Progenitor cell of endocrine pancreas (in vitro differentiated cells): ENCODE results near the gene SLFN11. TPM values are rescaled to one million over a fixed set of nuclear protein-coding genes. Genes with fewer than 3 reads are reported as not detected.
"Not testable (repeated sequence)": the region's sequence is repeated elsewhere in the genome, so short reads cannot be mapped to it uniquely, and the experiment has no call there.

Experiments used
- DNase-seq: peaks from one replicate; pipeline ENCODE4 v3.0.0; 2021; ENCODE audit warnings: low spot score; ENCODE audit not compliant: unreplicated experiment
- H3K27ac Mint-ChIP-seq: 2 replicates; pipeline ENCODE4 v1.8.0; 2021; ENCODE audit warnings: mild to moderate bottlenecking, moderate library complexity, mixed read lengths
- H3K27me3 Mint-ChIP-seq: 2 replicates; pipeline ENCODE4 v1.8.0; 2021; ENCODE audit warnings: mixed read lengths
- H3K36me3 Mint-ChIP-seq: 2 replicates; pipeline ENCODE4 v1.8.0; 2022; ENCODE audit warnings: mixed read lengths; ENCODE audit not compliant: insufficient read depth
- H3K4me1 Mint-ChIP-seq: 2 replicates; pipeline ENCODE4 v1.8.0; 2021; ENCODE audit warnings: low read depth, mixed read lengths
- H3K4me3 Mint-ChIP-seq: 2 replicates; pipeline ENCODE4 v1.8.0; 2021; ENCODE audit warnings: low read depth, mild to moderate bottlenecking, moderate library complexity, mixed read lengths
- H3K9me3 Mint-ChIP-seq: 2 replicates; pipeline ENCODE4 v1.8.0; 2021; ENCODE audit warnings: low read depth, mixed read lengths
- long read RNA-seq: library from polyadenylated mRNA; unstranded; transcript quantifications from one replicate; pipeline ENCODE4 v2.0.0, GENCODE V29; 2020
- total RNA-seq: library from RNA; stranded (reverse); gene quantifications from 2 replicates; pipeline ENCODE4 v1.2.1, GENCODE V29; 2021
- TF ChIP-seq, protein P1 (sequence below): fragments of 200-600 bp; sonication (generic); IDR thresholded peaks from one replicate; pipeline ENCODE4 v1.5.0; 2021; ENCODE audit warnings: antibody characterized with exemption, mild to moderate bottlenecking; ENCODE audit not compliant: unreplicated experiment

The SLFN11 gene, protein sequence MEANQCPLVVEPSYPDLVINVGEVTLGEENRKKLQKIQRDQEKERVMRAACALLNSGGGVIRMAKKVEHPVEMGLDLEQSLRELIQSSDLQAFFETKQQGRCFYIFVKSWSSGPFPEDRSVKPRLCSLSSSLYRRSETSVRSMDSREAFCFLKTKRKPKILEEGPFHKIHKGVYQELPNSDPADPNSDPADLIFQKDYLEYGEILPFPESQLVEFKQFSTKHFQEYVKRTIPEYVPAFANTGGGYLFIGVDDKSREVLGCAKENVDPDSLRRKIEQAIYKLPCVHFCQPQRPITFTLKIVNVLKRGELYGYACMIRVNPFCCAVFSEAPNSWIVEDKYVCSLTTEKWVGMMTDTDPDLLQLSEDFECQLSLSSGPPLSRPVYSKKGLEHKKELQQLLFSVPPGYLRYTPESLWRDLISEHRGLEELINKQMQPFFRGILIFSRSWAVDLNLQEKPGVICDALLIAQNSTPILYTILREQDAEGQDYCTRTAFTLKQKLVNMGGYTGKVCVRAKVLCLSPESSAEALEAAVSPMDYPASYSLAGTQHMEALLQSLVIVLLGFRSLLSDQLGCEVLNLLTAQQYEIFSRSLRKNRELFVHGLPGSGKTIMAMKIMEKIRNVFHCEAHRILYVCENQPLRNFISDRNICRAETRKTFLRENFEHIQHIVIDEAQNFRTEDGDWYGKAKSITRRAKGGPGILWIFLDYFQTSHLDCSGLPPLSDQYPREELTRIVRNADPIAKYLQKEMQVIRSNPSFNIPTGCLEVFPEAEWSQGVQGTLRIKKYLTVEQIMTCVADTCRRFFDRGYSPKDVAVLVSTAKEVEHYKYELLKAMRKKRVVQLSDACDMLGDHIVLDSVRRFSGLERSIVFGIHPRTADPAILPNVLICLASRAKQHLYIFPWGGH
- 2.1 and 3.0 TPM in 2 replicates for total RNA-seq
- long read RNA-seq, partial matches to known transcripts: 0 of 2 reads
- long read RNA-seq, other reads (novel, unspliced or antisense): 1 of 2 reads

DNA sequence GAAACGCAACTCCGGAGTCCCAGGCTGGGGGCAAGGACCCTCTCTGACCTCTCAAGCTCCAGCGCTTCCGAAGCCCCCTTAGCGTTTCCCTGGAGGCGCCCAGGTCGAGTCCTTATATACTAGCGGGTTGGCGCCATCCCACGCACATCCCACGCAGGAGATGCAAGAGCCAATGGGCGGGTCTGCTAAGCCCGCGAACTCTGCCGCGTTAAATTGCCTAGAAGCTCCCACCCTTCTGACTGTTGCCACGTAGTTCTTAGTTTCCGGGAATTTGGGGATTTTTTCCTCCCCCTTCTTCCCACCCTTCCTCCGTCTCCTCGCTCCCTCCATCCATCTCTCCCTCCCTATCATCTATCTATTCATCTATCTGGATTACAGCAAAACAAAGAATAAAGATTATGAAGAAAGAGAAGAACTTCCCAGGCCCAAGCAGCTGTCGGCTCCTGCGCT is at the start of gene SLFN11:
Gene SLFN11 (minus strand): TSS at position 88 of the 450 bp plus-strand sequence. CDS start 9,814 bp downstream, outside the sequence.
- H3K9me3 Mint-ChIP-seq: peaks cover 18% of the 10 kb centered on the region
- H3K27ac Mint-ChIP-seq: no peak within 1 kb of the TSS
- H3K4me3 Mint-ChIP-seq: peak within 1 kb of the TSS; percentile 65
- TF ChIP-seq, protein P1, sequence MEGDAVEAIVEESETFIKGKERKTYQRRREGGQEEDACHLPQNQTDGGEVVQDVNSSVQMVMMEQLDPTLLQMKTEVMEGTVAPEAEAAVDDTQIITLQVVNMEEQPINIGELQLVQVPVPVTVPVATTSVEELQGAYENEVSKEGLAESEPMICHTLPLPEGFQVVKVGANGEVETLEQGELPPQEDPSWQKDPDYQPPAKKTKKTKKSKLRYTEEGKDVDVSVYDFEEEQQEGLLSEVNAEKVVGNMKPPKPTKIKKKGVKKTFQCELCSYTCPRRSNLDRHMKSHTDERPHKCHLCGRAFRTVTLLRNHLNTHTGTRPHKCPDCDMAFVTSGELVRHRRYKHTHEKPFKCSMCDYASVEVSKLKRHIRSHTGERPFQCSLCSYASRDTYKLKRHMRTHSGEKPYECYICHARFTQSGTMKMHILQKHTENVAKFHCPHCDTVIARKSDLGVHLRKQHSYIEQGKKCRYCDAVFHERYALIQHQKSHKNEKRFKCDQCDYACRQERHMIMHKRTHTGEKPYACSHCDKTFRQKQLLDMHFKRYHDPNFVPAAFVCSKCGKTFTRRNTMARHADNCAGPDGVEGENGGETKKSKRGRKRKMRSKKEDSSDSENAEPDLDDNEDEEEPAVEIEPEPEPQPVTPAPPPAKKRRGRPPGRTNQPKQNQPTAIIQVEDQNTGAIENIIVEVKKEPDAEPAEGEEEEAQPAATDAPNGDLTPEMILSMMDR: no peak
- H3K36me3 Mint-ChIP-seq: peaks cover 2% of the 10 kb centered on the region
- peaks cover 84% of the 10 kb centered on the region for H3K27me3 Mint-ChIP-seq
- DNase-seq: no peak
- H3K4me1 Mint-ChIP-seq: peaks cover 12% of the 10 kb centered on the region

DNA sequence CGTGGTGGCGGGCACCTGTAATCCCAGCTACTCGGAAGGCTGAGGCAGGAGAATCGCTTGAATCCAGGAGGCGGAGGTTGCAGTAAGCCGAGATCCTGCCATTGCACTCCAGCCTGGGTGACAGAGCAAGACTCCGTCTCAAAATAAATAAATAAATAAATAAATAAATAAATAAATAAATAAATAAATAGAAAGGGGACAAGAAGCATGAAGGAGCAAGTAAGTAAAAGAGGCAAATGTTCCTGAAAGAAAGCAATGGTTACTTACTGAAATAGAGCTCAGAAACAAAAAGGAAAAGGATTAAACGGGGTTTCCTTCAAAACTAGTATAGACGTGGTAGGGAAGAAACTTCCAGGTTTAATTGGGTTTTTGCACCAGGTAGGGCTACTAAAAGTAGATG is 47.6 kb upstream of the SLFN11 start:
- H3K36me3 Mint-ChIP-seq: peaks cover 12% of the 10 kb centered on the region
- not testable (repeated sequence) for H3K27ac Mint-ChIP-seq, H3K27me3 Mint-ChIP-seq, DNase-seq, H3K4me3 Mint-ChIP-seq, H3K9me3 Mint-ChIP-seq, H3K4me1 Mint-ChIP-seq

DNA sequence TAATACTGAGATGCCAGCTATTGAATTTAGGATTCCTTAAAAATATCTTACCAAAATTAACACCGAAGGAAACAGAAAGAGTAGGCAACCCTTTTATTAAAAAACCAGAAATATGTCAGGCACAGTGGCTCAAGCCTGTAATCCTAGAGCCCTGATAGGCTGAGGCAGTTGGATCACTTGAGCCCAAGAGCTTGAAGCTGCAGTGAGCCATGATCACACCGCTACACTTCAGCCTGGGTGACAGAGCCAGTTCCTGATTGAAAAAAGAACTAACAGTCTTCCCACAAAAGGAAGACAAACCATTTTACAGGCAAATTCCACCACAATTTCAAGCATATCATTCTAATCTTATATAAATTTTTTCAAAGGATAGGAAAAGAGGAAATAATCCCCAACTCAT is 43.2 kb upstream of the SLFN11 start:
- no peak overlapping the region for H3K27ac Mint-ChIP-seq
- H3K4me1 Mint-ChIP-seq: no peaks in the 10 kb centered on the region
- H3K27me3 Mint-ChIP-seq: no peaks in the 10 kb centered on the region
- peaks cover 19% of the 10 kb centered on the region for H3K9me3 Mint-ChIP-seq
- TF ChIP-seq, protein P1: no peak
- no peak for DNase-seq
- peaks cover 25% of the 10 kb centered on the region for H3K36me3 Mint-ChIP-seq
- no peak overlapping the region for H3K4me3 Mint-ChIP-seq

DNA sequence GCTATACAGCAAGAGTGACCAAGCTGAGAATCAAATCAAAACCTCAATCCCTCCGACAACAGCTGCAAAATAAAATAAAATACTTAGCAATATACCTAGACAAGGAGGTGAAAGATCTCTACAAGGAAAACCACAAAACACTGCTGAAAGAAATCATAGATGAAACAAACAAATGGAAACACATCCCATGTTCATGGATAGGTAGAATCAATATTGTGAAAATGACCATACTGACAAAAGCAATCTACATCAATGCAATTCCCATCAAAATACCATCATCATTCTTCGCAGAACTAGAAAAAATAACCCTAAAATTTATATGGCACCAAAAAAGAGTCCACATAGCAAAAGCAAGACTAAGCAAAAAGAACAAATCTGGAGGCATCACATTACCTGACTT is 41.3 kb upstream of the SLFN11 start:
- not testable (repeated sequence) for DNase-seq, H3K27me3 Mint-ChIP-seq, H3K4me1 Mint-ChIP-seq, H3K4me3 Mint-ChIP-seq, H3K27ac Mint-ChIP-seq
- peaks cover 25% of the 10 kb centered on the region for H3K36me3 Mint-ChIP-seq
- H3K9me3 Mint-ChIP-seq: peaks cover 19% of the 10 kb centered on the region

DNA sequence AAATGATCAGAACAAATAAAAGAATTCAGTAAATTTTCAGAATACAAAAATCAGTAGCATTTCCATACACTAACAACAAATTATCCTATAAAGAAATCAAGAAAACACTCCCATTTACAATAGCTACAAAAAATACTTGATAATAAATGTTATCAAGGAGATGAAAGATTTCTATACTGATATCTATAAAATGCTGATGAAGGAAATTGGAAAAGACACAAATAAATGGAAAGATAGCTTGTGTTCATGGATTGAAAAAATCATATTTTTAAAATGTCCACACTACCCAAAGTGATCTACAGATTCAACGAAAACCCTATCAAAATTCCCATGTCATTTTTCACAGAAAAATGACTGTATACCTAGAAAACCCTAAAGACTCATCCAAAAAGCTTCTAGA is 40.8 kb upstream of the SLFN11 start:
- no peaks in the 10 kb centered on the region for H3K27me3 Mint-ChIP-seq
- no peaks in the 10 kb centered on the region for H3K4me1 Mint-ChIP-seq
- TF ChIP-seq, protein P1: no peak
- peaks cover 21% of the 10 kb centered on the region for H3K9me3 Mint-ChIP-seq
- peaks cover 25% of the 10 kb centered on the region for H3K36me3 Mint-ChIP-seq
- no peak overlapping the region for H3K27ac Mint-ChIP-seq
- H3K4me3 Mint-ChIP-seq: no peak overlapping the region
- no peak for DNase-seq

DNA sequence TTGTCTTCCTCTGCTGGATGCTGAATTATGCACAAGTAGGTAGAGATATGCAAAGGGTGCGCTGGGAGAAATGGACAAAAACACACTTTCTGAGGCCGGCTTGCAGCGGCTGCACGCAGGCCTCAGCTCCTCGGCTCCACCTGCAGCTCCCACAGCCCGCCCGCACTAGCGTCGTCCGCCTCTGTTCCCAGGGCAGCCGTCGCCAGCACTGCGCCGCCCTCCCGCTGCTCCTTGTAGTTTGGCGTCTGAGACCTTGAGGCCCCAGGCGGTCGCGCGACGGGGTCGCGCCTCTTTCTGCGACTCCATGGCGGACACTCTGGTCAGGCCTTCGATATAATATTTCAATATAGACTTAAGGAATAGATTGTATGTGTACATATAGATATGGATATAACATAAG is 34.1 kb upstream of the SLFN11 start:
- TF ChIP-seq, protein P1: no peak
- H3K4me3 Mint-ChIP-seq: no peak overlapping the region
- no peak overlapping the region for H3K27ac Mint-ChIP-seq
- peaks cover 13% of the 10 kb centered on the region for H3K36me3 Mint-ChIP-seq
- no peaks in the 10 kb centered on the region for H3K4me1 Mint-ChIP-seq
- H3K9me3 Mint-ChIP-seq: peaks cover 5% of the 10 kb centered on the region
- no peak for DNase-seq
- no peaks in the 10 kb centered on the region for H3K27me3 Mint-ChIP-seq
